Mesenchymal stem cell (in vitro differentiated cells and primary cell): Measurements from ENCODE around the gene MAFB.

Experiments used
- DNase-seq: peaks from one replicate; pipeline ENCODE4 v3.0.0-alpha.2; 2013
- H2AFZ ChIP-seq: one replicate; pipeline ENCODE4 v1.6.1; 2013; ENCODE audit warnings: low read depth, mild to moderate bottlenecking, control low read depth, inconsistent platforms, low read length, moderate library complexity
- H2AK5ac ChIP-seq: 2 replicates; pipeline ENCODE4 v1.6.1; 2013; ENCODE audit warnings: low read length, moderate library complexity, mild to moderate bottlenecking, inconsistent platforms; ENCODE audit not compliant: severe bottlenecking
- H2BK120ac ChIP-seq: one replicate; pipeline ENCODE4 v1.6.1; 2013; ENCODE audit warnings: low read depth, mild to moderate bottlenecking, inconsistent platforms, low read length, moderate library complexity
- H2BK12ac ChIP-seq, 2 experiments: one replicate each; pipeline ENCODE4 v1.6.1; 2013; ENCODE audit warnings: inconsistent platforms in 2 of 2, low read length in 2 of 2, mild to moderate bottlenecking in 2 of 2, moderate library complexity in 2 of 2, control low read depth in 1 of 2
- H2BK15ac ChIP-seq: one replicate; pipeline ENCODE4 v1.6.1; 2013; ENCODE audit warnings: mild to moderate bottlenecking, low read depth, inconsistent platforms; ENCODE audit not compliant: poor library complexity, severe bottlenecking
- H2BK5ac ChIP-seq: 2 replicates; pipeline ENCODE4 v1.6.1; 2013; ENCODE audit warnings: low read depth, mild to moderate bottlenecking, low read length, control low read depth, inconsistent platforms; ENCODE audit not compliant: poor library complexity, severe bottlenecking
- H3K14ac ChIP-seq, 2 experiments: one replicate each; pipeline ENCODE4 v1.6.1; 2013; ENCODE audit warnings: inconsistent platforms in 2 of 2, low read length in 2 of 2, control low read depth in 1 of 2, mild to moderate bottlenecking in 1 of 2, moderate library complexity in 1 of 2
- H3K18ac ChIP-seq, 2 experiments: one replicate each; pipeline ENCODE4 v1.6.1; 2013; ENCODE audit warnings: inconsistent platforms in 2 of 2, low read length in 2 of 2, control low read depth in 1 of 2, low read depth in 1 of 2, mild to moderate bottlenecking in 1 of 2
- H3K23ac ChIP-seq, 2 experiments: one replicate each; pipeline ENCODE4 v1.6.1; 2013; ENCODE audit warnings: inconsistent platforms in 2 of 2, low read length in 2 of 2, mild to moderate bottlenecking in 2 of 2, moderate library complexity in 2 of 2, control low read depth in 1 of 2
- H3K27ac ChIP-seq: 2 replicates; pipeline ENCODE4 v1.5.1; 2013; ENCODE audit warnings: mild to moderate bottlenecking, moderate library complexity, low read length, control low read depth, inconsistent platforms; ENCODE audit not compliant: poor library complexity, severe bottlenecking
- H3K27me3 ChIP-seq, 2 experiments: 2 replicates each; pipeline versions ENCODE4 v1.6.1 to v1.7.0; 2013; ENCODE audit warnings: low read length in 2 of 2, mild to moderate bottlenecking in 2 of 2, moderate library complexity in 2 of 2, control low read depth in 1 of 2, inconsistent platforms in 1 of 2; ENCODE audit not compliant: control insufficient read depth in 1 of 2, insufficient read depth in 1 of 2
- H3K36me3 ChIP-seq, 2 experiments: 2 replicates each; pipeline versions ENCODE4 v1.6.1 to v1.7.0; 2013; ENCODE audit warnings: low read length in 2 of 2, control low read depth in 1 of 2, inconsistent platforms in 1 of 2, low read depth in 1 of 2, mild to moderate bottlenecking in 1 of 2; ENCODE audit not compliant: insufficient read depth in 2 of 2, control insufficient read depth in 1 of 2
- H3K4ac ChIP-seq, 2 experiments: one replicate each; pipeline ENCODE4 v1.6.1; 2013; ENCODE audit warnings: inconsistent platforms in 2 of 2, low read length in 2 of 2, mild to moderate bottlenecking in 2 of 2, moderate library complexity in 2 of 2, control low read depth in 1 of 2, low read depth in 1 of 2
- H3K4me1 ChIP-seq: 2 replicates; pipeline ENCODE4 v1.6.1; 2013; ENCODE audit warnings: low read depth, low read length, control low read depth; ENCODE audit not compliant: control insufficient read depth, insufficient read depth
- H3K4me2 ChIP-seq: 2 replicates; pipeline ENCODE4 v1.6.1; 2013; ENCODE audit warnings: low read length, mild to moderate bottlenecking, inconsistent platforms; ENCODE audit not compliant: poor library complexity, severe bottlenecking
- H3K4me3 ChIP-seq, 2 experiments: 2 replicates each; pipeline versions ENCODE4 v1.5.1 to v1.7.0; 2013; ENCODE audit warnings: low read length in 2 of 2, mild to moderate bottlenecking in 2 of 2, control low read depth in 1 of 2, low read depth in 1 of 2; ENCODE audit not compliant: insufficient read depth in 1 of 2
- H3K79me1 ChIP-seq: replicated peaks from 2 replicates; pipeline ENCODE4 v1.6.1; 2013; ENCODE audit warnings: mild to moderate bottlenecking, control low read depth, low read length, inconsistent platforms; ENCODE audit not compliant: poor library complexity, severe bottlenecking
- H3K9ac ChIP-seq: 2 replicates; pipeline ENCODE4 v1.7.0; 2013; ENCODE audit warnings: mild to moderate bottlenecking, low read length, moderate library complexity
- H3K9me3 ChIP-seq: 2 replicates; pipeline ENCODE4 v1.7.0; 2013; ENCODE audit warnings: mild to moderate bottlenecking, low read length; ENCODE audit not compliant: control insufficient read depth
- H4K8ac ChIP-seq: one replicate; pipeline ENCODE4 v1.6.1; 2013; ENCODE audit warnings: inconsistent platforms, mild to moderate bottlenecking, low read length, moderate library complexity
- H4K91ac ChIP-seq: one replicate; pipeline ENCODE4 v1.6.1; 2013; ENCODE audit warnings: mild to moderate bottlenecking, low read length, inconsistent platforms
- WGBS: methylation state at CpG from one replicate; pipeline ENCODE4 v1.1.7; 2013; ENCODE audit warnings: mixed read lengths; 5-methylcytosine and 5-hydroxymethylcytosine counted together

MAFB gene

DNA sequence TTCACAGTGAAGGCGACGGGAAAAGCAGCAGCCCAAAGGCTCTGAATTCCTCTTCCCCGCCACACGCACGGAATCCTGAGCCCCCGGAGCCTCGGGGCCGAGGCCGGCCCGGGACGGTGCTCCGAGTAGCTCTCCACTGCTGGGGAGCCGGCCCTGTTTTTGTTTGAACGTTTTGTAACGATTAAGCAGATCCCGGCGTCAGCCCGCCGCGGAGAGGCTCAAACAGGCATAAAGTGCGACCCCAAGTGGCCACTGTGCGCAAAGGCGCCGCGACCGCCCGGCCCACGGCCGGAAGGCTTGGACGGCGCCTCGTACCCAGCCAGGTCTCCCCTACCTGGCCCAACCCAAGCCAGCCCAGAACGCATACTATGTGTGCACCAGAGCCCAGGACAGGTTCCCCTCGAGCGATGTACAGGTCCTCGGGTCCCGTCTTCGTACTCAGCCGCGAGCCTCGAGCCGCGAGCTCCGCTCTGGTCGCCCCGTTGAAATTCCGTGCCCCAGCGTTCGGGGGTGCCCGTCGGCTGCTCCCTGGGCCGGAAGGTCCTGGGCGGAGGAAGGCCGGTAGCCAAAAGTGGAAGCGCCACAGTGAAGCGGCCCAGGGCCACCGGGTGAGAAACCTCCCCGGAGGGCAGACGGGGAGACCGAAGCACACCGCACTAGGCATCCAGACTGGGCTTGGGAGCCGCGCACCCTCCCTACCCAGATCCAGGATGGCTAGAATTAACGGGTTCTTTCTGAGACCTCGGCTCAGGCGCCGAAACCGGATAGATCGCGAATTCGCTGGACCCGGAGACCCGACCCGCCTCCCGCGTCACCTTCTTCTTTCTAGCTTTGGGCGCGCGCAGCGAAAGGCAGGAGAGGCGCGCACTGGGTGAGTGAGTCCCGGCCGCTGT is 1.2 kb upstream of the MAFB start:
- Histone ChIP-seq H3K4me1 (peaks cover 30% of the 10 kb centered on the region), H3K27ac (no peak overlapping the region), H3K18ac (peak overlapping the region; percentile 34 to 77), H3K9ac (peak overlapping the region; percentile 88), H2BK12ac (peak overlapping the region in 1 of 2 experiments; percentile 32), H3K4me2 (peak overlapping the region; percentile 81), H3K36me3 (peaks cover 3 to 12% of the 10 kb centered on the region in 2 experiments), H2AFZ (peak overlapping the region; percentile 55), H3K79me1 (no peaks in the 10 kb centered on the region), H4K8ac (no peak overlapping the region), H3K14ac (no peak overlapping the region), H2BK120ac (no peak overlapping the region), H2AK5ac (no peak overlapping the region), H3K23ac (no peak overlapping the region), H3K27me3 (peaks cover 40 to 82% of the 10 kb centered on the region in 2 experiments), H4K91ac (no peak overlapping the region), H3K4me3 (peak overlapping the region; percentile 50 to 87), H3K4ac (peak overlapping the region in 1 of 2 experiments; percentile 54), H2BK5ac (no peak overlapping the region), H2BK15ac (peak overlapping the region; percentile 44), H3K9me3 (no peaks in the 10 kb centered on the region)
- 1% methylated on average over 84 of the region's 84 CpGs for WGBS
- DNase-seq, result peak; percentile 91

- no peak overlapping the region for H3K27ac ChIP-seq
- H3K4ac ChIP-seq, result peak overlapping the region in 1 of 2 experiments; percentile 38
- H2BK120ac ChIP-seq, result peak overlapping the region; percentile 12
- peaks cover 33 to 82% of the 10 kb centered on the region in 2 experiments for H3K27me3 ChIP-seq
- no peaks in the 10 kb centered on the region for H3K9me3 ChIP-seq
- peak; percentile 41 for DNase-seq
- no peaks in the 10 kb centered on the region for H3K79me1 ChIP-seq
- H3K4me2 ChIP-seq, result peak overlapping the region; percentile 81
- no peak overlapping the region for H2AK5ac ChIP-seq
- H4K8ac ChIP-seq, result peak overlapping the region; percentile 27
- peak overlapping the region; percentile 61 to 64 for H3K18ac ChIP-seq
- no peak overlapping the region for H2BK15ac ChIP-seq
- peak overlapping the region in 1 of 2 experiments; percentile 94 for H3K14ac ChIP-seq
- H3K4me3 ChIP-seq, result peak overlapping the region; percentile 54 to 87
- peak overlapping the region; percentile 47 for H4K91ac ChIP-seq
- no peak overlapping the region for H2BK5ac ChIP-seq
- H2AFZ ChIP-seq, result peak overlapping the region; percentile 29
- peaks cover 30% of the 10 kb centered on the region for H3K4me1 ChIP-seq
- H2BK12ac ChIP-seq, result peak overlapping the region in 1 of 2 experiments; percentile 88
- peak overlapping the region; percentile 92 for H3K9ac ChIP-seq
- 3% methylated on average over 83 of the region's 120 CpGs for WGBS
- peaks cover 3 to 24% of the 10 kb centered on the region in 2 experiments for H3K36me3 ChIP-seq
- H3K23ac ChIP-seq, result peak overlapping the region in 1 of 2 experiments; percentile 81
Observed at GRCh38 chr20:40688129-40689099, 622 bp downstream of the MAFB start.

- H2BK15ac ChIP-seq, result peak overlapping the region; percentile 31
- H4K8ac ChIP-seq, result no peak overlapping the region
- no peak overlapping the region for H2AFZ ChIP-seq
- 1% methylated on average over 62 of the region's 62 CpGs for WGBS
- DNase-seq, result peak; percentile 46
- no peak overlapping the region for H2AK5ac ChIP-seq
- no peak overlapping the region for H2BK5ac ChIP-seq
- H3K23ac ChIP-seq, result peak overlapping the region in 1 of 2 experiments; percentile 97
- H3K9me3 ChIP-seq, result no peaks in the 10 kb centered on the region
- H3K79me1 ChIP-seq, result no peaks in the 10 kb centered on the region
- H2BK120ac ChIP-seq, result no peak overlapping the region
- no peak overlapping the region for H3K27ac ChIP-seq
- H3K4me3 ChIP-seq, result peak overlapping the region; percentile 39 to 87
- no peak overlapping the region for H3K4me2 ChIP-seq
- H3K4me1 ChIP-seq, result peaks cover 34% of the 10 kb centered on the region
- H2BK12ac ChIP-seq, result no peak overlapping the region
- no peak overlapping the region for H4K91ac ChIP-seq
- peaks cover 24 to 82% of the 10 kb centered on the region in 2 experiments for H3K27me3 ChIP-seq
- peak overlapping the region in 1 of 2 experiments; percentile 45 for H3K14ac ChIP-seq
- H3K4ac ChIP-seq, result no peak overlapping the region
- H3K9ac ChIP-seq, result peak overlapping the region; percentile 92
- peaks cover 3 to 24% of the 10 kb centered on the region in 2 experiments for H3K36me3 ChIP-seq
- H3K18ac ChIP-seq, result peak overlapping the region in 1 of 2 experiments; percentile 61
Observed at GRCh38 chr20:40687384-40688128, 1.5 kb downstream of the MAFB start.
